Epithelial cell of prostate (primary cell): ENCODE results near the gene TECPR2.
A peak's percentile ranks its signal among the peaks of the same experiment; 100 is the strongest.
"Not testable (repeated sequence)": the region's sequence is repeated elsewhere in the genome, so short reads cannot be mapped to it uniquely, and the experiment has no call there.

Experiments
- DNase-seq: peaks from one replicate; pipeline ENCODE4 v3.0.0-alpha.2; 2011; ENCODE audit warnings: low read depth, low spot score
- H3K27ac ChIP-seq: fragments of 450-650 bp; 2 replicates; pipeline ENCODE4 v1.5.1; 2017; ENCODE audit warnings: mild to moderate bottlenecking

The TECPR2 gene

DNA sequence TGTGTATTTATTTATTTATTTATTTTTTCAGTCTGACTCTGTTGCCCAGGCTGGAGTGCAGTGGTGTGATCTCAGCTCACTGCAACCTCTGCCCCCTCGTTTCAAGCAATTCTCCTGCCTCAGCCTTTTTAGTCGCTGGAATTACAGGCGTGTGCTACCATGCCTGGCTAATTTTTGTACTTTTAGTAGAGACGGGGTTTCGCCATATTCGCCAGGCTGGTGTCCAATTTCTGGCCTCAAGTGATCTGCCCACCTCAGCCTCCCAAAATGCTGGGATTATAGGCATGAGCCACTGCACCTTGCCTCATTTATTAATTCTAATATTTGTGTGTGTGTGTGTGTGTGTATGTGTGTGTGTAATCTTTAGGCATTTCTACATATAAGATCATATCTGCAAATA, 33.4 kb upstream of the TECPR2 start:
- DNase-seq, H3K27ac ChIP-seq: not testable (repeated sequence)

DNA sequence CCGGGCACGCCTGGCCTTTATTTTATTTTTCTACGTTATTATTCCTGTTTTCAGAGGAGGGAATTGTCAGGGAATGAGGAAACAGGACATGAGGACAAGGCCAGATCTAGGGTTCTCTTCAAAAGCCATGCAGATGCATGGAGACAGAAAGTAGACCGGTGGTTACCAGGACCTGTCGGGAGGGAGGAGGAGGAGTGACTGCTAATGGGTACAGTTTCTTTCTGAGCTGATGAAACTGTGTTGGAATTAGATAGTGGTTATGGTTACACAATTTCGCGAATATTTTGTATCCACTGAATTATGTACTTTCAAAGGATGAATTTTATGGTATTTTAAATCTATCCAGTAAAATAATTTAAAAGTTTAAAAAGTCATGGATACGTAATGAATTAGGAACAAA, 31.9 kb upstream of the TECPR2 start:
- no peak for DNase-seq
- H3K27ac ChIP-seq, result no peak overlapping the region

DNA sequence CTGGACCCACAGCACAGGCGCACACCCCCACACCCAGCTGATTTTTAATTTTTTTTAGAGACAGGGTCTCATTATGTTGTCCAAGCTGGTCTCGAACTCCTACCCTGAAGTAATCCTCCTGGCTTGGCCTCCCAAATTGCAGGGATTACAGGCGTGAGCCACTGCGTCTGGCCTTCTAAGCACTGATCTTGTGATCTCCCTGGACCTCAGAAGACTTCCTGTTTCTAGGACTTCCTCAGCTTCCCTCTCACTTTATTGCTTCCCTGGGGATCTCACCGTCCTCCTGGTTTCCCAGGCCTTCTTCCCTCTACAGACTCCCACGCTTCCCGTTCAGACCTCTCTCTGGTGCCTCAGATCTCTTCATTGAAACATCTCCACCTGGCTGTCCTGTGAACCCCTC, 29.4 kb upstream of the TECPR2 start:
- DNase-seq, result no peak
- no peak overlapping the region for H3K27ac ChIP-seq

DNA sequence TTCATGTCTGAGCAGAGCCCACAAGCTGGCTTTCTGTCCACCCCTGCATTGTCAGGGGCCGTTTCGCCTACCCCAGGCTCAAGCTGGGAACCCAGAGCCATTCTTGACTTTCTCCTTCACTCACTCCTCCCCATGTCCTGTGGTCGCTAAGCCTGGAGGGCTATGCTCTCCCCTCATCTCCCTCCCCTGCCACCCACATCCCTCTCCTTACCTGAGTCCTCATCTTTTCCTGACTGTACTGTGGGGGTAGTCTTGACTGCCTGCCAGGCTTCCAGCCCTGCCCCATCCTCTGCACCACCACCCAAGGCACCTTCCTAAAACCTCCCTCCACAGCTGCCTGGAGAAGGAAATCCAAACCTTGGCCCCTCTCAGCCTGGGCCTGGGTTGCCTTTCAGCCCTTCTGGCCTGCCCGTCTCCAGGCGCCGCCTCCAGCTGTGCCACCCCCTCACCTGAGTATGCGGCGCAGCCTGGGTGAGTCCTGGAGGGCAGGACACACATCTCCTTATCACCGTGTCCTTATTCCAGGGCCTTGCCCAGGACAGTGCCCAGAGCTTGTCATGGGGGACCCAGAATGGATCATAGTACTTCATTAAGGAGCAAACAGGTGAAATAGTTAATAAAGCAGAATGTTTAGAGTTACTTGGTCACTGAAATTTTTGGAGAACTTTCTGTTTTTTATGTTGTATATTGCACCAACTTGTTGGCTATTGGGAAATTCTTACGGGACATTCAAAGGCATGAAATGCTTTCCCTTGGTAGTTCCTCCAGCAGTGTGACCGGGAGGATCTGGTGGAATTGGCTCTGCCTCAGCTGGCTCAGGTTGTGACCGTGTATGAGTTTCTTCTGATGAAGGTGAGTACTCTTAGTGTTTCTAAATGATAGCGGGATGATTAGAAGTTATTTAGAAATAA, 28.7 kb upstream of the TECPR2 start:
- DNase-seq, result no peak
- no peak overlapping the region for H3K27ac ChIP-seq

DNA sequence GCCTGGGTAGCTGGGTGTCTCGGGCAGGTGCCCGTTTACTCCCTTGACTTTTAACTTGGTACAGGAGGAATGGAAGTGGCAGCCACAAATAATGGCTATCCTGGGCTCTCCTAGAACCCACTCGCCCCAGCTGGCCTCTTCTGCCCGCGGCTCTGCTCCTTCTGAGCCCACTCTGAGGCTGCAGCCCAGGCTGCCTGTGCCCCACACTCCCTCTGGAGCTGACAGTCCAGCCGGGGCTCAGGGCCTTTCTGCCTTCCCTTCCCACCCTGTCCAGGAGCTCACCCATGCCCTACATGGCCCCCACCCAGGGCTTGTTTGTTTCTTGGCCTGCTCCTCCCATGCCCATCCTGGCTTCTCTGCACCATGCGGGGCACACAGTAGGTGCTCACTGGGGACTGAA, 27.6 kb upstream of the TECPR2 start:
- DNase-seq, result no peak
- H3K27ac ChIP-seq, result no peak overlapping the region

DNA sequence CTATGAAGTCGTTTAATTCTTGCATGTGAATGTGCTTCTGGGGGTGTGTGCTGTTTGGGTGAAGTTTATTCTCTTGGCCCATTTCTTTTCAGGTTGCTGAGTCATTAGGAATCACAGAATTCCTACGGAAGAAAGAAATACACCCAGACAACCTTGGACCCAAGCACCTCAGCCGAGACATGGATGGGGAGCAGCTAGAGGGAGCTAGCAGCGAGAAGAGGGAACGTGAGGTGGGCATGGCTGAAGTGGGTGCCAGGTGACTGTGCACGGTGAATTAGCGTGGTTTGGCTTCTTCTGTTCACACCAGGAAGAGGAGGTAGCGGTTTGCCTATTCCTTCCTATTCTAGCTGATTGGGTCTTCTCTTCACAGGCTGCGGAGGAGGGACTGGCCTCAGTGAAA, 24.0 kb upstream of the TECPR2 start:
- no peak for DNase-seq

DNA sequence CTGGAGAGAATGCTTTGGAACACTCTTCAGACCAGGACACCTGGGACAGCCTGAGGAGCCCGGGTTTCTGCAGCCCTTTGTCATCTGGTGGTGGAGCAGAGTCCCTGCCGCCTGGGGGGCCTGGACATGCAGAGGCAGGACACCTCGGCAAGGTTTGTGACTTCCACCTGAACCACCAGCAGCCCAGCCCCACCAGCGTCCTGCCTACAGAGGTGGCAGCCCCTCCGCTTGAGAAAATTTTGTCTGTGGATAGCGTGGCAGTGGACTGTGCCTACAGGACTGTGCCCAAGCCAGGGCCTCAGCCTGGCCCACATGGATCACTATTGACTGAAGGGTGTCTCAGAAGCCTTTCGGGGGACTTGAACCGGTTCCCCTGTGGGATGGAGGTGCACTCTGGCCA, 21.2 kb upstream of the TECPR2 start:
- H3K27ac ChIP-seq, result no peak overlapping the region
- no peak for DNase-seq

More for the DNA sequence above, 24.0 kb upstream of the TECPR2 start:
- no peak overlapping the region for H3K27ac ChIP-seq

DNA sequence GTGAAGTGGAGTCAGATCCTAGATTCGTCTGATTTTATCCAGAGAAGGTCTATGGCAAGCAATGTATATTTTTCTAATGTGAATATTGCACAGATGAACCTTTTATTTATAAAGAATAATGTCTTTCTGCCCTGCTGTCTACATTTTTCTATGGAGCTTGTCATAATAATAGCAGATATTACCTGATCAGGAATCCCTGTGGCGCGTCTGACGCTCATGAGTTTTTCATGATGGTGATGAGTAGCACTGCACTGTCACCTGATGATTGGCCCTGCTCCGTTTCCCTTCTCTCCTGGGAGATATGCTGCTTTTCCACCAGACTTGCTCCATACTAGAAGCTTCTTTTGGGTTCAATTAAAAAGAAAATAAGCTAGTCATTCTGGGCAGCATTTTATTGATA, 20.5 kb upstream of the TECPR2 start:
- no peak for DNase-seq
- H3K27ac ChIP-seq, result no peak overlapping the region

DNA sequence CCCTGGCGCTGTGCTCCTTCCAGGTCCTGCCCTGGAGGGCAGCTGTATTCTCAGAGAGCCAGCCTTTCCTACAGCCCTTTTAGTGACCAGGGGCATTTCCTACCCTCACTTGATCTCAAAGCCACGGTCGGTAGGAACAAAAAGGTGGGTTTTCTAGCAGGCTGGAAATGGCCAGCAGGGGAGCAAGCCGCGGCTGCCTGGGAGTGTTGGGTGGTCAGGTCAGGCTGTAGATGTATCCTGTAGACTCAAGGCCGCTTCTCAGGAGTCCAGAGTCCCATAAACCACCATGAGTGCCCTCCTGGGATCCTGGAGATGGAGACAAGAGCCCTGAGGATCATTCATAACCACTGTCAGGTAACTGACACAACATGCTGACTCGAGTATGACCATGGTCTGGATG, 18.7 kb upstream of the TECPR2 start:
- no peak for DNase-seq
- H3K27ac ChIP-seq, result no peak overlapping the region

DNA sequence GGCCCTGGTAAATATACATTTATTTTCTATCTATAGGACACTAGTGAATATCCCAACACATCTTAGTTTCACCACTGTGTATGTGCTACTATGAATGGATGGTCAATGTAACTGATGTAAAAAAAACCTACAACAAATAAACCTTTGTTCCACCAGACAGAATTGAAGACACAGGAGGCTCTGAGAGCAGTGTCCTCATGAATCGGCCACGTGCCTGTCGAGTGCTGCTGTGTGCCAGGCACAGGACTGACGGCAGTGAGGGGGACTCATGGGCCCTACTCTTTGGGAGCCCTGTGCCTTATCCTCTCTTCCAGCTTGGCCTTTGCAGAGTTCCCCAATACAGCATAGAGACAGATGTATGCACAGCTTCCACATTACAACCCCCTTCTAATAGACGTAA, 18.3 kb upstream of the TECPR2 start:
- no peak for DNase-seq
- H3K27ac ChIP-seq, result no peak overlapping the region

DNA sequence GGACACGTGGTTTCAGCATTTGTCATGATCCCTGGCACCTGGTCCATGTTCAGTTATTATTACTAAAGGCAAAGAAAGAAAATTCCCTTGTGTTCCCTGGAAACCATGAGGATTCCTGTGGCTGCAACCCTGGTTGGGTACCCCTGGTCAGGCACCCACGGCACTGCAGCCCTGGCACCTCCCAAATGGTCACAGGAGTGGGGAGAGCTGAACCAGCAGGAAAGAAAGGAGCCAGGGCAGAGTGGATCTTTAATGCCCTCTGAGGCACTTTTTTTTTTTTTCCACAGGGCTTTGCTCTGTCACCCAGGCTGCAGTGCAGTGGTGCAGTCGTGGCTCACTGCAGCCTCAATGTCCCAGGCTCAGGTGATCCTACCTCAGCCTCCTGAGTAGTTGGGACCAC, 17.5 kb upstream of the TECPR2 start:
- no peak for DNase-seq

DNA sequence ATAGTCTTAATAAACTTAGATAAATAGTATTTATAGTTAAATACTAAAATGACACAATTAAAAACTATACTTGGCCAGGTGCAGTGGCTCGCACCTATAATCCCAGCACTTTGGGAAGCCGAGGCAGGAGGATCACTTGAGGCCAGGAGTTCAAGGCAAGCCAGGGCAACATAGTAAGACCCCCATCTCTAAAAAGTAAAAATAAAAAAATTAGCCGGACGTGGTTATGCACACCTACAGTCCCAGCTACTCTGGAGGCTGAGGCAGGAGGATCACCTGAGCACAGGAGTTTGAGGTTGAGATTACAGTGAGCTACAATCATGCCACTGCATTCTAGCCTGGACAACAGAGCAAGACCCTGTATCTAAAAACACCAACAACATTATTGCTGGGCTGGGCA, 16.1 kb upstream of the TECPR2 start:
- DNase-seq, result no peak
- no peak overlapping the region for H3K27ac ChIP-seq

More for the DNA sequence above, 17.5 kb upstream of the TECPR2 start:
- no peak overlapping the region for H3K27ac ChIP-seq

DNA sequence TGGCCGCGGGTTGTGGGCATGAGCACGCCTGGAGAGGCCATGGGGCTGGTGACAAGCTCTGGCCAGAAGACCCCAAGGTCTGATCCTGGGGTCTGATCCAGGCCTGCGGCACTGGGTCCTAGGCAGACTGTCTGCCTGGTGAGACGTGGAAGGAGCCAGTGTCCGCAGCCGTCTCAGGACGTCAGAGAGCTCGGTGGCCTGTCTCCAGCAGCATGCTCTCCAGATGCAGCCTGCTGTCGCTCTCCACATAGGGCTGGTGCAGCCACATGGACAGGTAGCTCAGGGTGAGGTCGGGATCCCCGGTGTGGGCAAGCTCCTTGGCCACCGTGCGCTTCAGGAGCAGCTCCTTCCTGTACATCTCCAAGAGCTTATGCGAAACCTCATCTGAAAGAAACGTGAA, 14.4 kb upstream of the TECPR2 start:
- H3K27ac ChIP-seq, result no peak overlapping the region
- no peak for DNase-seq

DNA sequence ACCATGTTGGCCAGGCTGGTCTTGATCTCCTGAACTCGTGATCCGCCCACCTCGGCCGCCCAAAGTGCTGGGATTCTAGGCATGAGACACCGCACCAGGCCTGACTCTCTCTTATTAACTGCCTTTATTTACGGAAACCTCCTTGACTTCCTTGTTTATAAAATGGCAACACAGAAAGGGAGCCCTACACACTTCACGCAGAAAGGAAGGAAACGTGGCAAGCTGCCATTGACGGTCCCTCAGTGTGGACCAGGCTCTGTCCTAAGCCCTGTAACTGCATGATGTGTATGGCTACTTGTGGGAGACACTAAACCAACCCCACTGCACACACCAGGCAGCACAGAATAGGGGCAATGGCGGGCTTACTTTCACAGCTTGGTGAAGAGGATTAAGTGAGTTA, 11.7 kb upstream of the TECPR2 start:
- no peak for DNase-seq
- H3K27ac ChIP-seq, result no peak overlapping the region

DNA sequence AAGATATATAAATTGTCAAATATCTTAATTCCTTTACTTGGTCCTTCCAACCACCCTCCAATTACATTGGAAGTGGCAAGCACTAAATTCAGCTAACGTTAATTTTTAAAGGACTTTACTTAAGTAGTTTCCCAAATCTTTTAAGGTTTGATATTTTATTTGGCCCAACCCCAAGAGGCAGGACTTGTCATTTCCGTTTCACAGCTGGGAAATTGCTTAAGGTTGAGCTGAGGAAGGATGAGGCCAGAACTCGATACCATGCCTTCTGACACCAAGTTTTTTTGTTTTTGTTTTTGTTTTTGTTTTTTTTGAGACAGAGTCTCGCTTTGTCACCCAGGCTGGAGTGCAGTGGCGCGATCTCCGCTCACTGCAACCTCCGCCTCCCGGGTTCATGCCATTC, 11.1 kb upstream of the TECPR2 start:
- H3K27ac ChIP-seq, DNase-seq: not testable (repeated sequence)

DNA sequence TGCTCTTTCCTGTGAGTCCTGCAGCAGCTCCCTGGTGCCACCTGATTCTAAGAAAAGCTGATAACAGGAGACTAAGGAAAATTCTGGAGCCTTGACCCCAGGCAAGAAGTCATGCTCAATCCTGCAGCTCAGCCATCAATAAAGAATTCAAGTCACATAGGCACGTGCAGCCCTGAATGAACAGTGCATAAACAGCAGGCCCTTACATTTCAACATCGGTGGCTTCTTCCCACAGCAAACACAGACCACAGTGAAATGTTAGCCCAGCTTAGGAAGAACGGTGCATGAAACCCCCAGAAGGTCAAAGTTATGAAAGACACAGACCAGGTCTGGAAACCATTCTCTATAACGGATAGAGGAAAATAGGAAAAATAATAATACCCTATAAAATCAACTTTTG, 10.5 kb upstream of the TECPR2 start:
- no peak overlapping the region for H3K27ac ChIP-seq
- no peak for DNase-seq

DNA sequence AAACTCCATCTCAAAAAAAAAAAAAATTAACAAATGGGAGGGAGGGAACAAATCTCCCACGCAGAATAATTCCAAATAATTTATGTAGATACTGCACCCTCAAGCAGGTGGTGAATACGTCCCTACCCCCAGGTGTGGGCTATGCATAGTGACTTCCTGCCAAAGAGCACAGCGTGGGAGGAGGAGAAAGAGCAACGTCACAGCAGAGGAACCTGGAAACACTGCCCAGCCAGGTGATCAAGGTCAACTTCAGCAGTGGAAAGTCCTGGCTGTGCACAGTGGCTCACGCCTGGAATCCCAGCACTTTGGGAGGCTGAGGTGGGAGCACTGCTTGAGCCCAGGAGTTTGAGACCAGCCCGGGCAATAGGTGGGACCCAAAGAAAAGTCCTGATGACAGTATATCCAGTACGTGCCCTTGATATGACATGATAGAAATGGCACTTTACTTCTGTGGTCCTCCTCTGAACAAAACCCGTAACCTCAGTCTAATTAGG, 9.6 kb upstream of the TECPR2 start:
- no peak for DNase-seq
- no peak overlapping the region for H3K27ac ChIP-seq

DNA sequence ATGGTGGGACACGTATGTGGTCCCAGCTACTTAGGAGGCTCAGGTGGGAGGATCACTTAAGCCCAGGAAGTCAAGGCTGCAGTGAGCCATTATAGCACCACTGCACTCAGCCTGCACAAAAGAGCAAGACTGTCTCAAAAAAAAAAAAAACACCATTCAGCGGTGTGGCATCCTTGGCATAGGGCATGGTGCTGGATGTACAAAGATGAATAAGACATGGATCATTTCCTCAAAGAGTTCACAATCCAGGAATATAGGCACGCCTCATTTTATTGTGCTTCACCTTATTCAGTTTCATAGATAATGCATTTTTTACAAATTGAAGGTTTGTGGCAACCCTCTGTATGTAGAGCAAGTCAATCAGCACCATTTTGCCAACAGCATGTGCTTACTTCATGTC, 6.5 kb upstream of the TECPR2 start:
- no peak for DNase-seq
- peak overlapping the region; percentile 56 for H3K27ac ChIP-seq

DNA sequence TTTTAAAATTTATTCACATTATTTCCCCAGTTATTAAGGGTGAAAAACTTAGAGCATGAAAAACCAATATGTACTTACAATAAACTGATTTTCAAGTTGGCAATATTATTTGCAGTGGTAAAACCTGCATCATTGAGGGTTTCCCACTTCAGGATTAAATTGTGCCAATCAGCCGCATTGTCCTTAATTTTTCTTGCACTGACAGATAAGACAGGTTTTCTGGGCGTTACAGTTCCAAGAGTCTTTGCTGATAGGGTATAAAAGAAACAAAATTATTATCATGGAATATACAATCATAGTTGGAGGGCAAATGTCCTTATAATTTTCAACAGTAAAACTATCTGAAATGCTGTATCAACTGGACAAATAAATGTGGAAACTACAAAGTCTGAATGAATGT, 3.4 kb upstream of the TECPR2 start:
- no peak overlapping the region for H3K27ac ChIP-seq
- DNase-seq, result no peak

DNA sequence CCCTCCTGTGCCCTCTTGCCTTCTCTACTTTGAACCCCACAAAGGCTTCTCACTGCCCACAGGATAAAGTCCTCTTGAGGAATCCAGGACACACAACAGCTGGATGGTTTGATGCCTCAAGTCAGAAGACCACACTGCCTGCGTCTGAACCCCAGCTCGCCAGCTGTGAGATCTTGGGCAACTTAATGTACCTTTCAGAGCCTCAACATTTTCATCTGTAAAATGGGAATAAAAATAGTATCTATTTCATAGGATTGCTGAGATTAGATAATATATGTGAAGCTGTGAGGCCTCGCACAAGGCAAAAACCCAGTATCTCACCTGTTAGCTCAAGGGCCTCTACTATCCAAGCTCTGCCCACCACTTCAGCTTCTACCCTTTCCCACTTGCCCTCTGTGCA, 2.4 kb upstream of the TECPR2 start:
- no peak for DNase-seq
- no peak overlapping the region for H3K27ac ChIP-seq

DNA sequence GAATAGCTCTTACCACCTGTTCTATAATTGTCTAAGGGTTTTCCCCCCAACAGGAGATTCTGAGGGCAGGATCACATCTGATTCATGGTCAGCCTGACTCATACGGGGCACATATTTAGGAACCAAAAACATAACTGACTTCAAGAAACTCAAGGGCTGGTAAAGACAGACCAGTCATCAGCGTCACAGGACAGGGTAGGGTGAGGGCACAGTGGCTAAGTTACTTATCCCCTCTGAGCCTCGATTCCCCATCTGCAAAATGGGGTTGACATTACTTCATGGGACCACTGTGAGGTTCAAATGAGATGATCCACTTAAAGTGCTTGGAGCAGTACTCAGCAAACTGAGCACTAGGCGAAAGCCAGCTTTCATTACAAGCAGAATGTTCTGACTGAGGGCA, 657 bp upstream of the TECPR2 start:
- peak overlapping the region; percentile 92 for H3K27ac ChIP-seq
- DNase-seq, result no peak
